ENCODE results near the gene BRIP1. TPM values are rescaled to one million over a fixed set of nuclear protein-coding genes. Genes with fewer than 3 reads are reported as not detected.
A peak's percentile ranks its signal among the peaks of the same experiment; 100 is the strongest.

The BRIP1 gene
- polyA plus RNA-seq, 2 of the 4 experiments (the other 2 are of a cell fraction) = 8.0 to 11.5 TPM

DNA sequence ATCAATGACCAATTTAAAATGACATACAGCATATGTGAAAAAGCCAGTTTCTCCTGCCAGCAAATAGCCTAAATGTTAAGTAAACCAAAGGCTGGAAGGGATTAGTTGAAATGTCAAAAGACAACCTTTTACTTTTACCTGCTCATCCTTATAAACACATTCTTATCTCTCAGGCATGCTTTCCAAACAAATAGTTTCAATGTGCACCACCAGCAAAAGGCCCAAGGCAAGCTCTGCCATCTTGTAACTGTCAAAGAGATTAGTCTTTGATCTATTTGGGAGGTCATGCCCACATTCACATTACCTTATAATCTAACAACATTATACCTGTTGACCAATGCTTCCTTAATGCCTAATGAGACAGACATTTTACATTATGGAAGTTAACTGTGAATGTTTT lies 140.1 kb downstream of the BRIP1 start:
- DNase-seq (ENCODE audit: low read depth in 1 of 2, low spot score in 1 of 2) = no peak
- POLR2A ChIA-PET = no interaction called here
- Histone ChIP-seq H3K4me2 (no peak overlapping the region), H3K4me1 (no peaks in the 10 kb centered on the region), H3K9me3 (no peaks in the 10 kb centered on the region), H3K27ac (no peak overlapping the region), H3K4me3 (no peak overlapping the region)
- TF ChIP-seq ZFP36 (IDR thresholded peaks at IDR 0.05; ENCODE audit: borderline replicate concordance, partially characterized antibody) = no peak
- TF ChIP-seq FOSB (CRISPR knock-in tag; IDR thresholded peaks at IDR 0.05) = no peak
- TF ChIP-seq, protein P1, sequence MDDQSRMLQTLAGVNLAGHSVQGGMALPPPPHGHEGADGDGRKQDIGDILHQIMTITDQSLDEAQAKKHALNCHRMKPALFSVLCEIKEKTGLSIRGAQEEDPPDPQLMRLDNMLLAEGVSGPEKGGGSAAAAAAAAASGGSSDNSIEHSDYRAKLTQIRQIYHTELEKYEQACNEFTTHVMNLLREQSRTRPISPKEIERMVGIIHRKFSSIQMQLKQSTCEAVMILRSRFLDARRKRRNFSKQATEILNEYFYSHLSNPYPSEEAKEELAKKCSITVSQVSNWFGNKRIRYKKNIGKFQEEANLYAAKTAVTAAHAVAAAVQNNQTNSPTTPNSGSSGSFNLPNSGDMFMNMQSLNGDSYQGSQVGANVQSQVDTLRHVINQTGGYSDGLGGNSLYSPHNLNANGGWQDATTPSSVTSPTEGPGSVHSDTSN (IDR thresholded peaks at IDR 0.05) = no peak
- TF ChIP-seq NPAS2 (CRISPR knock-in tag; IDR thresholded peaks at IDR 0.05; ENCODE audit: borderline replicate concordance) = no peak
- TF ChIP-seq TP53 (CRISPR knock-in tag; IDR thresholded peaks at IDR 0.05) = no peak
- no peak for TF ChIP-seq BHLHE40 (IDR thresholded peaks at IDR 0.05; ENCODE audit: low read depth, low read length)
- TF ChIP-seq CHD2 (IDR thresholded peaks at IDR 0.05; ENCODE audit: low read length, partially characterized antibody) = no peak
- no peak for TF ChIP-seq SREBF2 (IDR thresholded peaks at IDR 0.05)
- TF ChIP-seq, protein P2, sequence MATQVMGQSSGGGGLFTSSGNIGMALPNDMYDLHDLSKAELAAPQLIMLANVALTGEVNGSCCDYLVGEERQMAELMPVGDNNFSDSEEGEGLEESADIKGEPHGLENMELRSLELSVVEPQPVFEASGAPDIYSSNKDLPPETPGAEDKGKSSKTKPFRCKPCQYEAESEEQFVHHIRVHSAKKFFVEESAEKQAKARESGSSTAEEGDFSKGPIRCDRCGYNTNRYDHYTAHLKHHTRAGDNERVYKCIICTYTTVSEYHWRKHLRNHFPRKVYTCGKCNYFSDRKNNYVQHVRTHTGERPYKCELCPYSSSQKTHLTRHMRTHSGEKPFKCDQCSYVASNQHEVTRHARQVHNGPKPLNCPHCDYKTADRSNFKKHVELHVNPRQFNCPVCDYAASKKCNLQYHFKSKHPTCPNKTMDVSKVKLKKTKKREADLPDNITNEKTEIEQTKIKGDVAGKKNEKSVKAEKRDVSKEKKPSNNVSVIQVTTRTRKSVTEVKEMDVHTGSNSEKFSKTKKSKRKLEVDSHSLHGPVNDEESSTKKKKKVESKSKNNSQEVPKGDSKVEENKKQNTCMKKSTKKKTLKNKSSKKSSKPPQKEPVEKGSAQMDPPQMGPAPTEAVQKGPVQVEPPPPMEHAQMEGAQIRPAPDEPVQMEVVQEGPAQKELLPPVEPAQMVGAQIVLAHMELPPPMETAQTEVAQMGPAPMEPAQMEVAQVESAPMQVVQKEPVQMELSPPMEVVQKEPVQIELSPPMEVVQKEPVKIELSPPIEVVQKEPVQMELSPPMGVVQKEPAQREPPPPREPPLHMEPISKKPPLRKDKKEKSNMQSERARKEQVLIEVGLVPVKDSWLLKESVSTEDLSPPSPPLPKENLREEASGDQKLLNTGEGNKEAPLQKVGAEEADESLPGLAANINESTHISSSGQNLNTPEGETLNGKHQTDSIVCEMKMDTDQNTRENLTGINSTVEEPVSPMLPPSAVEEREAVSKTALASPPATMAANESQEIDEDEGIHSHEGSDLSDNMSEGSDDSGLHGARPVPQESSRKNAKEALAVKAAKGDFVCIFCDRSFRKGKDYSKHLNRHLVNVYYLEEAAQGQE (IDR thresholded peaks at IDR 0.05) = no peak
- no peak for TF ChIP-seq FOXS1 (CRISPR knock-in tag; IDR thresholded peaks at IDR 0.05)
- TF ChIP-seq HOXB5 (CRISPR knock-in tag; IDR thresholded peaks at IDR 0.05) = no peak
- no peak for TF ChIP-seq POLR2AphosphoS2 (conservative IDR thresholded peaks at IDR 0.05; ENCODE audit: low read length)
- FAIRE-seq = peak; percentile 94
- CTCF ChIA-PET = no interaction called here
- ATAC-seq = no peak

DNA sequence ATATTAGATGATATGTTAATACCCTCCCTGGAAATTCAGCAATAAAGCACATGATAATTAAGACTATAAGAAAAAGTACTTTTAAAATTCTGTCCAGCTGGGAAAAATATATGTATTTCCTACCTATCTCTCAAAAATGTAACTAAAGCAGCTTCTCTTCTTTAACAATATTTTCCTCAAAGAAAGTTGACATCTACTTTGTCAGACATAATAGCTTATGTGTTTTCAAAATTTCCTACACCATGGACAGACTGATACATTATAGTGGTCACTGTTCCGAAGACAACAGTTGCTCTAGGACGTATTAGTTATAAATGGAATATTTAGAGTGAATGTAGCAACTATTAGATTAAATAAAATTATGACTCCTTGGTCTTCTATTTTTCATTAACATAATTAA lies 140.9 kb downstream of the BRIP1 start:
- Histone ChIP-seq H3K4me3 (no peak overlapping the region), H3K4me1 (no peaks in the 10 kb centered on the region), H3K4me2 (no peak overlapping the region), H3K27ac (no peak overlapping the region), H3K9me3 (0 out of 3 replicates have a peak, but pooled peaks cover 1% of the 10 kb centered on the region)
- FAIRE-seq (no peak), ATAC-seq (no peak), DNase-seq (ENCODE audit: low read depth in 1 of 2, low spot score in 1 of 2) (no peak)
- ChIA-PET CTCF (no interaction called here), POLR2A (no interaction called here)
- TF ChIP-seq RAD21 (conservative IDR thresholded peaks at IDR 0.05 in 1 of 2, IDR thresholded peaks at IDR 0.05 in 1 of 2) (no peak), RCOR1 (IDR thresholded peaks at IDR 0.05; ENCODE audit: low read depth, low read length) (no peak), KDM1A (IDR thresholded peaks at IDR 0.05; ENCODE audit: low read depth) (no peak), BHLHE40 (IDR thresholded peaks at IDR 0.05; ENCODE audit: low read depth, low read length) (no peak), RFX5 (IDR thresholded peaks at IDR 0.05) (no peak), ZC3H11A (IDR thresholded peaks at IDR 0.05) (no peak), TFCP2L1 (CRISPR knock-in tag; IDR thresholded peaks at IDR 0.05) (no peak), MAFK (IDR thresholded peaks at IDR 0.05; ENCODE audit: partially characterized antibody) (no peak), POLR2AphosphoS2 (conservative IDR thresholded peaks at IDR 0.05; ENCODE audit: low read length) (no peak), PHF8 (IDR thresholded peaks at IDR 0.05; ENCODE audit: borderline replicate concordance, low read depth) (no peak), GATA3 (IDR thresholded peaks at IDR 0.05; ENCODE audit: borderline replicate concordance) (no peak)
- TF ChIP-seq, protein P3, sequence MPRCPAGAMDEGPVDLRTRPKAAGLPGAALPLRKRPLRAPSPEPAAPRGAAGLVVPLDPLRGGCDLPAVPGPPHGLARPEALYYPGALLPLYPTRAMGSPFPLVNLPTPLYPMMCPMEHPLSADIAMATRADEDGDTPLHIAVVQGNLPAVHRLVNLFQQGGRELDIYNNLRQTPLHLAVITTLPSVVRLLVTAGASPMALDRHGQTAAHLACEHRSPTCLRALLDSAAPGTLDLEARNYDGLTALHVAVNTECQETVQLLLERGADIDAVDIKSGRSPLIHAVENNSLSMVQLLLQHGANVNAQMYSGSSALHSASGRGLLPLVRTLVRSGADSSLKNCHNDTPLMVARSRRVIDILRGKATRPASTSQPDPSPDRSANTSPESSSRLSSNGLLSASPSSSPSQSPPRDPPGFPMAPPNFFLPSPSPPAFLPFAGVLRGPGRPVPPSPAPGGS (IDR thresholded peaks at IDR 0.05) = no peak
- TF ChIP-seq, protein P4, sequence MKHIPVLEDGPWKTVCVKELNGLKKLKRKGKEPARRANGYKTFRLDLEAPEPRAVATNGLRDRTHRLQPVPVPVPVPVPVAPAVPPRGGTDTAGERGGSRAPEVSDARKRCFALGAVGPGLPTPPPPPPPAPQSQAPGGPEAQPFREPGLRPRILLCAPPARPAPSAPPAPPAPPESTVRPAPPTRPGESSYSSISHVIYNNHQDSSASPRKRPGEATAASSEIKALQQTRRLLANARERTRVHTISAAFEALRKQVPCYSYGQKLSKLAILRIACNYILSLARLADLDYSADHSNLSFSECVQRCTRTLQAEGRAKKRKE (CRISPR knock-in tag; IDR thresholded peaks at IDR 0.05; ENCODE audit: low read depth) = no peak
- 91% methylated on average over 2 of the region's 2 CpGs for WGBS (ENCODE audit: missing lambda C conversion rate)
